Femur (tissue), 1 donor: ENCODE results near the gene SPRR3.

ENCODE experiments used
- DNase-seq: peaks from one replicate; pipeline ENCODE4 v3.0.0-alpha.2; 2017

SPRR3 gene

GRCh38 chr1:153001382-153001781, at the start of gene SPRR3:
Gene SPRR3, plus strand, starts transcription at chr1:153001749. Its CDS starts 1,272 bp downstream, at chr1:153003021.
- no peak for DNase-seq

- DNase-seq, result no peak
Measured at GRCh38 chr1:152953761-152954160, 47.8 kb upstream of the SPRR3 start.

- DNase-seq, result no peak
Measured at GRCh38 chr1:152954436-152954835, 47.1 kb upstream of the SPRR3 start.

GRCh38 chr1:152957561-152957960, 44.0 kb upstream of the SPRR3 start:
- DNase-seq, result no peak

- no peak for DNase-seq
Measured at GRCh38 chr1:152959273-152959672, 42.3 kb upstream of the SPRR3 start.

GRCh38 chr1:152959801-152960451, 41.6 kb upstream of the SPRR3 start:
- no peak for DNase-seq

- DNase-seq, result no peak
Measured at GRCh38 chr1:152960452-152961044, 41.0 kb upstream of the SPRR3 start.

- no peak for DNase-seq
Measured at GRCh38 chr1:152961226-152961891, 40.2 kb upstream of the SPRR3 start.

- no peak for DNase-seq
Measured at GRCh38 chr1:152962876-152963415, 38.6 kb upstream of the SPRR3 start.

GRCh38 chr1:152964536-152964935, 37.0 kb upstream of the SPRR3 start:
- no peak for DNase-seq

GRCh38 chr1:152965853-152966252, 35.7 kb upstream of the SPRR3 start:
- no peak for DNase-seq

- no peak for DNase-seq
Measured at GRCh38 chr1:152967201-152967600, 34.3 kb upstream of the SPRR3 start.

GRCh38 chr1:152968248-152968647, 33.3 kb upstream of the SPRR3 start:
- DNase-seq, result no peak

- no peak for DNase-seq
Measured at GRCh38 chr1:152969036-152969435, 32.5 kb upstream of the SPRR3 start.

GRCh38 chr1:152970495-152970894, 31.1 kb upstream of the SPRR3 start, which contains the start of gene SPRR4:
Gene SPRR4, plus strand, starts transcription at chr1:152970648. Its CDS starts 1,243 bp downstream, at chr1:152971891.
- no peak for DNase-seq

GRCh38 chr1:152972196-152972886, 29.2 kb upstream of the SPRR3 start:
- DNase-seq, result no peak

GRCh38 chr1:152976688-152977087, 24.9 kb upstream of the SPRR3 start:
- no peak for DNase-seq

- DNase-seq, result no peak
Measured at GRCh38 chr1:152977614-152978013, 23.9 kb upstream of the SPRR3 start.

GRCh38 chr1:152980676-152981075, 20.9 kb upstream of the SPRR3 start:
- DNase-seq, result no peak

- no peak for DNase-seq
Measured at GRCh38 chr1:152981146-152981871, 20.2 kb upstream of the SPRR3 start.

GRCh38 chr1:152982076-152982475, 19.5 kb upstream of the SPRR3 start:
- DNase-seq, result no peak

GRCh38 chr1:152983234-152983633, 18.3 kb upstream of the SPRR3 start:
- DNase-seq, result no peak

GRCh38 chr1:152983743-152984142, 17.8 kb upstream of the SPRR3 start, which contains the start of gene SPRR1A:
Gene SPRR1A, plus strand, starts transcription at chr1:152984081. Its CDS starts 1,150 bp downstream, at chr1:152985231.
- DNase-seq, result no peak
